Testis (tissue), 3 donors: ENCODE measurements around the gene DUSP2. TPM values are rescaled to one million over a fixed set of nuclear protein-coding genes. Genes with fewer than 3 reads are reported as not detected.

Experiments used
- DNase-seq: peaks from one replicate; pipeline ENCODE4 v3.0.0-alpha.2; 2019
- H3K27ac ChIP-seq, 2 donors: fragments of 200-600 bp; sonication (generic); one replicate each; pipeline ENCODE4 v1.5.1; 2019
- H3K27me3 ChIP-seq: fragments of 200-600 bp; sonication (generic); one replicate; pipeline ENCODE4 v1.5.1; 2019
- H3K36me3 ChIP-seq: fragments of 200-600 bp; sonication (generic); one replicate; pipeline ENCODE4 v1.5.1; 2017; ENCODE audit warnings: low read depth; ENCODE audit errors: missing control alignments
- H3K4me1 ChIP-seq: fragments of 200-600 bp; sonication (generic); one replicate; pipeline ENCODE4 v1.5.1; 2019
- H3K4me3 ChIP-seq, 2 donors: fragments of 200-600 bp; sonication (generic); one replicate each; pipeline ENCODE4 v1.5.1; 2017 to 2019
- H3K9me3 ChIP-seq: fragments of 200-600 bp; sonication (generic); one replicate; pipeline ENCODE4 v1.5.1; 2017
- CTCF ChIP-seq, 3 experiments: fragments of 450-650 bp in 2 of 3; fragments of 200-600 bp in 1 of 3; sonication (generic) in 1 of 3; IDR thresholded peaks; one replicate each; pipeline ENCODE4 v1.5.1; 2016 to 2019; ENCODE audit warnings: antibody characterized with exemption in 3 of 3, mild to moderate bottlenecking in 2 of 3, moderate library complexity in 1 of 3
- POLR2A ChIP-seq: fragments of 450-650 bp; IDR thresholded peaks from one replicate; pipeline ENCODE4 v1.6.1; 2017; ENCODE audit warnings: antibody characterized with exemption, mild to moderate bottlenecking, moderate library complexity
- WGBS, 2 donors: methylation state at CpG; one replicate each; pipeline ENCODE4 v1.1.5; 2018; 5-methylcytosine and 5-hydroxymethylcytosine counted together
- intact Hi-C: fragments of 100-400 bp; cut with DNase I; formaldehyde crosslinking; loops from one replicate; pipeline ENCODE4 v1.15.1; 2023; ENCODE audit warnings: low total_unique reads
- polyA plus RNA-seq: library from polyadenylated mRNA; stranded (reverse); fragments of 350-450 nt; fragmentation: Illumina TruSeq; extraction: RNeasy Lipid Tissue Mini Kit (QIAGEN cat#74804); gene quantifications from one replicate; pipeline ENCODE4 v1.2.3, GENCODE V29; 2014; ENCODE audit warnings: low read depth, low replicate concordance; ENCODE audit not compliant: insufficient read depth
- total RNA-seq, 2 donors: library from RNA; depleted of rRNA; stranded (reverse); fragments of >200 nt; gene quantifications; one replicate each; pipeline ENCODE4 v1.2.3, GENCODE V29; 2016

Gene DUSP2
- total and polyA plus RNA-seq, 3 donors from 2014 or later = 5.7 to 16.5 (median 6.3) TPM

- no peak for TF ChIP-seq POLR2A
- TF ChIP-seq CTCF (IDR thresholded peaks at IDR 0.05) = no peak
- Histone ChIP-seq H3K27ac (no peak overlapping the region), H3K9me3 (no peaks in the 10 kb centered on the region), H3K4me1 (no peaks in the 10 kb centered on the region), H3K27me3 (no peaks in the 10 kb centered on the region), H3K4me3 (no peak overlapping the region), H3K36me3 (no peaks in the 10 kb centered on the region)
- intact Hi-C loops = loop anchor here (10.0 kb wide), 1 partner anchor 124 kb away; no protein-coding TSS in a partner anchor
- DNase-seq = no peak
- 95 to 96% methylated on average over 6 of the region's 6 CpGs for WGBS, 2 donors
Measured at GRCh38 chr2:96128456-96128855, 16.8 kb downstream of the DUSP2 start.

GRCh38 chr2:96124406-96125265 lies 20.6 kb downstream of the DUSP2 start:
- Histone ChIP-seq H3K4me3 (no peak overlapping the region), H3K36me3 (no peaks in the 10 kb centered on the region), H3K27ac (no peak overlapping the region), H3K27me3 (no peaks in the 10 kb centered on the region), H3K4me1 (peaks cover 12% of the 10 kb centered on the region), H3K9me3 (no peaks in the 10 kb centered on the region)
- DNase-seq = no peak
- WGBS, 2 donors = 95% methylated on average over 14 of the region's 14 CpGs
- TF ChIP-seq POLR2A (no peak), CTCF (IDR thresholded peaks at IDR 0.05) (no peak)
- intact Hi-C loops = loop anchor here (10.0 kb wide), 1 partner anchor 120 kb away; no protein-coding TSS in a partner anchor

GRCh38 chr2:96123936-96124335 lies 21.3 kb downstream of the DUSP2 start:
- H3K27ac ChIP-seq = no peak overlapping the region
- no peaks in the 10 kb centered on the region for H3K9me3 ChIP-seq
- no peaks in the 10 kb centered on the region for H3K36me3 ChIP-seq
- no peak for DNase-seq
- H3K4me1 ChIP-seq = peaks cover 12% of the 10 kb centered on the region
- H3K4me3 ChIP-seq = no peak overlapping the region
- no peaks in the 10 kb centered on the region for H3K27me3 ChIP-seq
- 92% methylated on average over 11 of the region's 11 CpGs; no CpG with 5 or more reads in 1 of the 2 donors for WGBS, 2 donors
- intact Hi-C loops = loop anchor here (10.0 kb wide), 1 partner anchor 119 kb away; no protein-coding TSS in a partner anchor
- TF ChIP-seq CTCF (IDR thresholded peaks at IDR 0.05) (no peak), POLR2A (no peak)

- WGBS, 2 donors = 89% methylated on average over 1 of the region's 1 CpG; no CpG with 5 or more reads in 1 of the 2 donors
- Histone ChIP-seq H3K4me3 (no peak overlapping the region), H3K9me3 (no peaks in the 10 kb centered on the region), H3K36me3 (no peaks in the 10 kb centered on the region), H3K27me3 (no peaks in the 10 kb centered on the region), H3K4me1 (peaks cover 12% of the 10 kb centered on the region), H3K27ac (no peak overlapping the region)
- DNase-seq = no peak
- intact Hi-C loops = loop anchor here (10.0 kb wide), 1 partner anchor 118 kb away; no protein-coding TSS in a partner anchor
- no peak for TF ChIP-seq CTCF (IDR thresholded peaks at IDR 0.05)
- no peak for TF ChIP-seq POLR2A
Measured at GRCh38 chr2:96123290-96123689, 21.9 kb downstream of the DUSP2 start.
